ENCODE data around the gene MLLT1. TPM values are rescaled to one million over a fixed set of nuclear protein-coding genes. Genes with fewer than 3 reads are reported as not detected.

The MLLT1 gene
- total RNA-seq, 1 donor from 2014 or later: 34.5 TPM

- no peaks in the 10 kb centered on the region for H3K36me3 ChIP-seq
- no peak overlapping the region for H3K4me3 ChIP-seq
- no peaks in the 10 kb centered on the region for H3K9me3 ChIP-seq
- no peak overlapping the region for H3K27ac ChIP-seq
- TF ChIP-seq CTCF (IDR thresholded peaks at IDR 0.05): no peak
- no peak for DNase-seq (ENCODE audit: low spot score in 2 of 2)
- no peaks in the 10 kb centered on the region for H3K27me3 ChIP-seq
- H3K4me1 ChIP-seq: peaks cover 10 to 30% of the 10 kb centered on the region in 2 donors
- intact Hi-C loops (cut with DNase I): no loop called here
Observed at GRCh38 chr19:6241680-6242377, 37.9 kb downstream of the MLLT1 start.

GRCh38 chr19:6241056-6241455 lies 38.7 kb downstream of the MLLT1 start:
- intact Hi-C loops (cut with DNase I): no loop called here
- no peaks in the 10 kb centered on the region for H3K9me3 ChIP-seq
- H3K4me3 ChIP-seq: no peak overlapping the region
- TF ChIP-seq CTCF (IDR thresholded peaks at IDR 0.05): no peak
- H3K4me1 ChIP-seq: peaks cover 12 to 35% of the 10 kb centered on the region in 2 donors
- no peak for DNase-seq (ENCODE audit: low spot score in 2 of 2)
- H3K27me3 ChIP-seq: no peaks in the 10 kb centered on the region
- no peak overlapping the region for H3K27ac ChIP-seq
- no peaks in the 10 kb centered on the region for H3K36me3 ChIP-seq

- no peak for TF ChIP-seq CTCF (IDR thresholded peaks at IDR 0.05)
- intact Hi-C loops (cut with DNase I): no loop called here
- Histone ChIP-seq H3K9me3 (no peaks in the 10 kb centered on the region), H3K36me3 (no peaks in the 10 kb centered on the region), H3K27me3 (no peaks in the 10 kb centered on the region), H3K4me3 (no peak overlapping the region), H3K27ac (peak overlapping the region in 1 of 2 donors; percentile 69), H3K4me1 (peaks cover 12 to 35% of the 10 kb centered on the region in 2 donors)
- no peak for DNase-seq (ENCODE audit: low spot score in 2 of 2)
Observed at GRCh38 chr19:6239871-6240676, 39.7 kb downstream of the MLLT1 start.

- Histone ChIP-seq H3K27ac (peak overlapping the region; percentile 69 to 85), H3K4me3 (peak overlapping the region in 1 of 2 donors; percentile 21), H3K27me3 (no peaks in the 10 kb centered on the region), H3K9me3 (no peaks in the 10 kb centered on the region), H3K4me1 (peaks cover 12 to 37% of the 10 kb centered on the region in 2 donors), H3K36me3 (no peaks in the 10 kb centered on the region)
- intact Hi-C loops (cut with DNase I): no loop called here
- no peak for TF ChIP-seq CTCF (IDR thresholded peaks at IDR 0.05)
- no peak for DNase-seq (ENCODE audit: low spot score in 2 of 2)
Observed at GRCh38 chr19:6239401-6239844, 40.4 kb downstream of the MLLT1 start.

- intact Hi-C loops (cut with DNase I): no loop called here
Observed at GRCh38 chr19:6238643-6239281, 41.0 kb downstream of the MLLT1 start.

More at GRCh38 chr19:6238643-6239281, 41.0 kb downstream of the MLLT1 start:
- Histone ChIP-seq H3K27me3 (no peaks in the 10 kb centered on the region), H3K27ac (peak overlapping the region; percentile 69 to 85), H3K9me3 (no peaks in the 10 kb centered on the region), H3K4me1 (peaks cover 19 to 43% of the 10 kb centered on the region in 2 donors), H3K4me3 (peak overlapping the region; percentile 21 to 23), H3K36me3 (no peaks in the 10 kb centered on the region)
- peak in 1 of 3 experiments; percentile 11 for TF ChIP-seq CTCF (IDR thresholded peaks at IDR 0.05)
- no peak for DNase-seq (ENCODE audit: low spot score in 2 of 2)
